ENCODE results near the gene MAP2K2.

MAP2K2 gene

GRCh38 chr19:4060621-4061177 lies 63.2 kb downstream of the MAP2K2 start:
- no peak for DNase-seq (ENCODE audit: low spot score)

GRCh38 chr19:4059891-4060620 lies 63.9 kb downstream of the MAP2K2 start:
- DNase-seq (ENCODE audit: low spot score), result peak; percentile 48

GRCh38 chr19:4059453-4059871 lies 64.5 kb downstream of the MAP2K2 start:
- DNase-seq (ENCODE audit: low spot score), result no peak

- no peak for DNase-seq (ENCODE audit: low spot score)
These were observed 65.0 kb downstream of the MAP2K2 start for GRCh38 chr19:4058693-4059452.

- DNase-seq (ENCODE audit: low spot score), result peak; percentile 97
These were observed 65.8 kb downstream of the MAP2K2 start for GRCh38 chr19:4057931-4058692.

GRCh38 chr19:4055209-4055552 lies 68.7 kb downstream of the MAP2K2 start:
- DNase-seq (ENCODE audit: low spot score), result no peak

GRCh38 chr19:4054441-4055208 lies 69.3 kb downstream of the MAP2K2 start:
- DNase-seq (ENCODE audit: low spot score), result no peak

GRCh38 chr19:4053423-4054324 lies 70.2 kb downstream of the MAP2K2 start:
- DNase-seq (ENCODE audit: low spot score), result no peak

GRCh38 chr19:4052993-4053422 lies 70.9 kb downstream of the MAP2K2 start:
- no peak for DNase-seq (ENCODE audit: low spot score)

GRCh38 chr19:4052114-4052992 lies 71.6 kb downstream of the MAP2K2 start:
- DNase-seq (ENCODE audit: low spot score), result peak; percentile 57

GRCh38 chr19:4051175-4052101 lies 72.5 kb downstream of the MAP2K2 start:
- peak; percentile 79 for DNase-seq (ENCODE audit: low spot score)

GRCh38 chr19:4049432-4049831 lies 74.5 kb downstream of the MAP2K2 start:
- DNase-seq (ENCODE audit: low spot score), result no peak

- DNase-seq (ENCODE audit: low spot score), result no peak
These were observed 76.8 kb downstream of the MAP2K2 start for GRCh38 chr19:4046946-4047683.

- DNase-seq (ENCODE audit: low spot score), result no peak
These were observed 77.6 kb downstream of the MAP2K2 start for GRCh38 chr19:4046362-4046691.

GRCh38 chr19:4045597-4046361 lies 78.1 kb downstream of the MAP2K2 start:
- DNase-seq (ENCODE audit: low spot score), result no peak

GRCh38 chr19:4044990-4045465 lies 78.9 kb downstream of the MAP2K2 start:
- DNase-seq (ENCODE audit: low spot score), result no peak

All from AG08395 (cell line).